Lower lobe of right lung (tissue), 2 donors: Measurements from ENCODE around the gene ZMIZ1. TPM values are rescaled to one million over a fixed set of nuclear protein-coding genes. Genes with fewer than 3 reads are reported as not detected.

ENCODE experiments used
- ATAC-seq, 2 donors: fragments of 200-7000 bp; cut with Tn5 transposase; one replicate each; pipeline ENCODE4 v1.9.1; 2020 to 2022; ENCODE audit warnings: mild to moderate bottlenecking in 2 of 2, moderate library complexity in 2 of 2
- DNase-seq: peaks from one replicate; pipeline ENCODE4 v3.0.0-alpha.2; 2020
- H3K27ac ChIP-seq: fragments of 200-600 bp; one replicate; pipeline ENCODE4 v1.8.0; 2022
- H3K27me3 ChIP-seq: fragments of 200-600 bp; one replicate; pipeline ENCODE4 v1.8.0; 2022; ENCODE audit warnings: low read depth
- H3K36me3 ChIP-seq: fragments of 200-600 bp; one replicate; pipeline ENCODE4 v1.8.0; 2022; ENCODE audit warnings: mild to moderate bottlenecking
- H3K4me1 ChIP-seq: fragments of 200-600 bp; one replicate; pipeline ENCODE4 v1.8.0; 2022
- H3K4me3 ChIP-seq: fragments of 200-600 bp; one replicate; pipeline ENCODE4 v1.8.0; 2022; ENCODE audit warnings: mild to moderate bottlenecking
- H3K9me3 ChIP-seq: fragments of 200-600 bp; one replicate; pipeline ENCODE4 v1.8.0; 2022
- intact Hi-C: fragments of 100-400 bp; cut with DNase I; formaldehyde crosslinking; loops from one replicate; pipeline ENCODE4 v1.11.0; 2022
- total RNA-seq: library from RNA; stranded (reverse); fragmentation: NEBNext Ultra II Directional; extraction: Animal tissue kit (Norgen Biotek cat#: 25700); gene quantifications from one replicate; pipeline ENCODE4 v1.2.1, GENCODE V29; 2021
- TF ChIP-seq, protein P1 (sequence below): fragments of 200-600 bp; IDR thresholded peaks from one replicate; pipeline ENCODE4 v1.8.0; 2022; ENCODE audit warnings: antibody characterized with exemption, mild to moderate bottlenecking
- donor health status: DM: no; HTN: yes; CAD: no; lungs with severe emphysema.

Gene ZMIZ1
- total RNA-seq, 1 donor from 2014 or later, result 102 TPM

DNA sequence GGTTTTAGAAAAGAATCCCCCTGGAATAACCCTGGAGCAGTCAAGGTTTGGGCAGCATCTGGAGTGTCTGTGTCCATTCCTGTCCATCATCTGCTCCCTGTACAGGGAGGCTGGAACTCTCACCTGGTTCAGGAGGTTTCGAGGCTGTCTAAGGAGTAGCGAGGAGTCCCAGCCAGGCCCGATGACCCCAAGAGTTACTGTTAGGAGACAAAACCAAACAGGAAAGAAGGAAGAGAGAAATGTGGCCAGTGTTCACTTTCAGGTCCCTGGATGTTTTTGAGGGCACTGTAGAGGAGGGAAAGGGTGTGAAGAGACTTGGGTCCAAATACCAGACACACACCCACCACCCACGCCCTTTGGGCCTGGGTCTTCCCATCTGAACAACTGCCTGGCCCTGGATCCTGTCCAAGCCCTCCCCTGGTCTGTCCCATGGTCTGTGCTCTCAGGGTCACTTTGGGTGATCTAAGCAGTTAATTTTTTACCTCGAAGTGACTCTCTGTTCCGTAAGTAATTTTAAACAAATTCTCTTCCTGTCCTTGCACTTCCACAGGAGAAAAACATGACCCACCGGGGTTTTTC lies 117.1 kb downstream of the ZMIZ1 start:
- no peaks in the 10 kb centered on the region for H3K9me3 ChIP-seq
- peaks cover 100% of the 10 kb centered on the region for H3K4me1 ChIP-seq
- H3K4me3 ChIP-seq, result no peak overlapping the region
- ATAC-seq (no peak), DNase-seq (no peak)
- H3K27me3 ChIP-seq, result no peaks in the 10 kb centered on the region
- TF ChIP-seq, protein P1, sequence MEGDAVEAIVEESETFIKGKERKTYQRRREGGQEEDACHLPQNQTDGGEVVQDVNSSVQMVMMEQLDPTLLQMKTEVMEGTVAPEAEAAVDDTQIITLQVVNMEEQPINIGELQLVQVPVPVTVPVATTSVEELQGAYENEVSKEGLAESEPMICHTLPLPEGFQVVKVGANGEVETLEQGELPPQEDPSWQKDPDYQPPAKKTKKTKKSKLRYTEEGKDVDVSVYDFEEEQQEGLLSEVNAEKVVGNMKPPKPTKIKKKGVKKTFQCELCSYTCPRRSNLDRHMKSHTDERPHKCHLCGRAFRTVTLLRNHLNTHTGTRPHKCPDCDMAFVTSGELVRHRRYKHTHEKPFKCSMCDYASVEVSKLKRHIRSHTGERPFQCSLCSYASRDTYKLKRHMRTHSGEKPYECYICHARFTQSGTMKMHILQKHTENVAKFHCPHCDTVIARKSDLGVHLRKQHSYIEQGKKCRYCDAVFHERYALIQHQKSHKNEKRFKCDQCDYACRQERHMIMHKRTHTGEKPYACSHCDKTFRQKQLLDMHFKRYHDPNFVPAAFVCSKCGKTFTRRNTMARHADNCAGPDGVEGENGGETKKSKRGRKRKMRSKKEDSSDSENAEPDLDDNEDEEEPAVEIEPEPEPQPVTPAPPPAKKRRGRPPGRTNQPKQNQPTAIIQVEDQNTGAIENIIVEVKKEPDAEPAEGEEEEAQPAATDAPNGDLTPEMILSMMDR, result no peak
- intact Hi-C loops, result no loop called here
- H3K36me3 ChIP-seq, result peaks cover 11% of the 10 kb centered on the region
- H3K27ac ChIP-seq, result peak overlapping the region; percentile 66

DNA sequence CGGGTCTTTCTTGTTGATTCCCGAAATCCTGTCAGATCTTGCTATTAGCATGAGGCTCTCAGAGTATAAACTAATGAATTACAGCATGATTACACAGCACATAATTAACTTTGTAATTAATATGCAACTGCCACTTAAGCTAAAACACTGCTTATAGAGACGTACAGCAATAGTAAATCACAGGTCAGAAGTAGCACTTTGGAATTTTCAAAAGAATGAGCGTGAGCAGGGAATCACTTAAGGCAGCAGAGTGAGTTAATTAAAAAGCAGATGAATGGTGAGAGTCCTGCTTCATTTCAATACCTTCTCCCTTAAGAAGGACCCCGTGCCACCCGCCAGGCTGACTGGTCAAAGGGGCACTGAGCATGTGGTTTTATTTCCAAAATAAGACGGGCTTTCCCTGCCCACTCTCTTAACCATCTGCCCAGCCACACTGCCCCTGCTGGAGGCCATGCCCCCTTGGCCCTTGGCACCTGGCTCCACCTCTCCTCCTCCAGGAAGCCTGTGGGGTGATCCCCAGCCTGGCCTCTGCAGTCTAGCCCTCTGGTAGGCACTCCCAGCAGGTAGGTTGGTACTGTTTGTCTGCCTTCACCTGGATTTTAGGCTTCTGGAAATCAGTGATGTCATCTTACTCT lies 117.8 kb downstream of the ZMIZ1 start:
- peaks cover 100% of the 10 kb centered on the region for H3K4me1 ChIP-seq
- no peak for ATAC-seq
- intact Hi-C loops, result no loop called here
- H3K4me3 ChIP-seq, result no peak overlapping the region
- DNase-seq, result no peak
- no peaks in the 10 kb centered on the region for H3K27me3 ChIP-seq
- peaks cover 11% of the 10 kb centered on the region for H3K36me3 ChIP-seq
- H3K27ac ChIP-seq, result peak overlapping the region; percentile 66
- no peaks in the 10 kb centered on the region for H3K9me3 ChIP-seq
- TF ChIP-seq, protein P1, result no peak

DNA sequence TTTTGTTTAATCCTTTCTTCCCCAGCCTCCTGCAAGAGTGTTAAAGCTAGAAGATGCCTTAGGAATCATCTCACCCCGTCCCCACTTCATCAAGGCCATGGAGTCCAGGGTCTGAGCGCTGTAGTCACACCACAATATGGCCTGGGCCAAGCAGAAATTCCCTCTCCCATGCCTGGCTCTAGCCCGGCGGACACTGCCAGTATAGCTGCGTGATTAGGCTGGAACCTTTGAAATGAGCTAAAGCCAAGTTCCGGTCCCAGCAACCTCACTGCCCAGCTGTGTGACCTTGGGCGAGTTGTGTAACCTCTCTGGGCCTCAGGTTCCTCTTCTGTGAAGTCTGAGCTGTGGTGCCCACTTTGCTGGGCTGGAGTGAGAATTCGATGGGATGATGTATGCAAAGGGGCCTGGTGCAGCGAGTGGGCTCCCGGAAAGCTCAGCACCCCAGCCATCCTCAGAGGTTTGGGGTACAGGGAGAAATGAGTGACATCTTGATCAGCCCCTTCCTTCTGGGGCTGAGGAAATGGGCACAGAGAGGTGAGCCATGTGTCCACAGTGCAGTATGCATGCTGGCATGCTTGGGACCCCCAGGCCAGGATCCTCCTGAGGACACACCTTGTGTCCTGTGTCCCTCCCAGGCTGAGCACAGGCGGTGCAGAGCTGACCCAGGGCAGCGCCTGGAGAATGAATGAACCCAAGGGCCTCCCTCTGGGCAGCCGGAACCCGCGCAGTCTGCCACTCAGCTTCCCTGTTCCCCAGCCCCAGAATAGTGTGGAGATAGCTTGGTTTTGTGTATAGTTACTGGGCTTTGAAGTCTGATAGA lies 118.6 kb downstream of the ZMIZ1 start:
- Histone ChIP-seq H3K36me3 (peaks cover 11% of the 10 kb centered on the region), H3K4me1 (peaks cover 100% of the 10 kb centered on the region), H3K4me3 (no peak overlapping the region), H3K27me3 (no peaks in the 10 kb centered on the region), H3K9me3 (no peaks in the 10 kb centered on the region), H3K27ac (peak overlapping the region; percentile 66)
- DNase-seq (peak; percentile 71), ATAC-seq (peak in 1 of 2 donors; percentile 22)
- intact Hi-C loops, result no loop called here
- TF ChIP-seq, protein P1, result no peak

DNA sequence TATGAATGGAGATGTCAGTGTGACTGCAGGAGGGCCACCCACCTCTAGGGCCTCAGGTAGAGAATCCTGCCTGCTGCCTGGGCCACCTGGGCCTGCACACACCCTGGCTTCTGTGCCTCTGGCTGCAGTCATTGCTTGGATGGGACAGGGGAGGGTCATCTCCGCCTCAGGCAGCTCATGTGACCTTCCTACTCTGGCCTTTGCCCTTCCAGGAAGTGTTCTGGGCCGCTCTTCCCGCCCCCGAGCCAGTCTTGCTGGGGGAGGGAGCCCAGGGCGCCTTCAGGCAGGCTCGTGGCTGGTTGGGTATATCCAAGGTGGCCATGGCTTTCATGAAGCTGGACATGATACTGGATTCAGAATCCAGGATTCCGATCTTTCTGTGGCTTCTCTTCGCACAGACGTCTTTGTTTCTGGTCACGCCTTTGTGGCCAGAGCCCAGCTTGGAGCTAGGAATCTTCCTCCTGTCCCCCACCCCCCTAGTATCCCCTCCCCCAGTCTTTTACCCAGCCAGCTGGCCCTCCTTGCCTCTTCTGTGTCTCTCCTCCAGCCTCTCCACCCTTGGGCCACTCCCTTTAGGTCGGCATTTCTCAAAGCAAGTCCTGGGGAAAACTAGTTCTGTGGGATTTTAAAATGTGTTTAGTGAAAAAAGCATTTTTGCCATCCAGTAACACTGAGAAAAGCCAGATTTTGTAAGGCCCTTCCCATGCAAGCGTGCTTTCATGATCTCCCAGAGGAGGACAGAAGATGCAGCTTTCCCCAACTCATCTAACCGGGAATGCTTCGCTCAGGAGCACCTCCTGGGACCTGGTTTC lies 119.6 kb downstream of the ZMIZ1 start:
- H3K9me3 ChIP-seq, result no peaks in the 10 kb centered on the region
- no peak overlapping the region for H3K4me3 ChIP-seq
- TF ChIP-seq, protein P1, result no peak
- H3K4me1 ChIP-seq, result peaks cover 99% of the 10 kb centered on the region
- no peaks in the 10 kb centered on the region for H3K27me3 ChIP-seq
- DNase-seq (no peak), ATAC-seq (peak; percentile 5 to 18)
- H3K27ac ChIP-seq, result peak overlapping the region; percentile 41
- intact Hi-C loops, result no loop called here
- peaks cover 11% of the 10 kb centered on the region for H3K36me3 ChIP-seq

DNA sequence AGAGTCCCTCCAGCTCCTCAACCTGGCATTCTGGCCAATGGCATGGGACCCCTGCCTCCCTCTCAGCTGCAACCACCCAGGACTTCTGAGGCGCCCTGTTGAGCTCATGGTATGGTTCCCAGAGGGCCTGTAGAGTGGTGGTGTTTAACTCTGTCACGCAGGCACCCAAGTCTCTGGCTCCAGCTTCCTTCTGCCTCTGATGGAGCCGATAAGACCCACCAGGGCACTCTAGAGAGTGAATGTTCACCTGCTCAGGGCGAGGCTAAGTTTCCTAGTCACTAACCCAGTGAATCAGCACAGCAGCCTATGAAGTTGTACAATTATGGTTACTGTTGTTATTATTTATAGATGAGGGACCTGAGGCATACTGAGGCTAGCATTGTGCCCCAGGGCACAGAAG lies 120.4 kb downstream of the ZMIZ1 start:
- intact Hi-C loops, result no loop called here
- ATAC-seq (no peak), DNase-seq (no peak)
- Histone ChIP-seq H3K9me3 (no peaks in the 10 kb centered on the region), H3K27ac (peak overlapping the region; percentile 76), H3K27me3 (no peaks in the 10 kb centered on the region), H3K4me3 (no peak overlapping the region), H3K36me3 (peaks cover 17% of the 10 kb centered on the region), H3K4me1 (peaks cover 95% of the 10 kb centered on the region)
- TF ChIP-seq, protein P1, result no peak
